GM12801 (cell line): Measurements from ENCODE around the gene MTUS2.

Source experiments
- CTCF ChIP-seq: IDR thresholded peaks from one replicate; pipeline ENCODE4 v1.5.1; 2011; ENCODE audit warnings: control low read depth; ENCODE audit not compliant: insufficient read length; ENCODE audit errors: extremely low read depth

The MTUS2 gene

GRCh38 chr13:29428310-29429181 lies 608.4 kb downstream of the MTUS2 start:
- no peak for TF ChIP-seq CTCF

- no peak for TF ChIP-seq CTCF
These were observed 609.3 kb downstream of the MTUS2 start for GRCh38 chr13:29429286-29429900.

- TF ChIP-seq CTCF = no peak
These were observed 614.2 kb downstream of the MTUS2 start for GRCh38 chr13:29434217-29434945.

GRCh38 chr13:29435125-29435911 lies 615.2 kb downstream of the MTUS2 start:
- no peak for TF ChIP-seq CTCF

- TF ChIP-seq CTCF = no peak
These were observed 616.2 kb downstream of the MTUS2 start for GRCh38 chr13:29436291-29436690.

GRCh38 chr13:29436721-29437280 lies 616.7 kb downstream of the MTUS2 start:
- no peak for TF ChIP-seq CTCF
